HG03378 (cell line): Measurements from ENCODE around the gene AP3B2.

Experiments
- ATAC-seq: cut with Tn5 transposase; IDR thresholded peaks from one replicate; pipeline ENCODE4 v1.9.1; 2021; ENCODE audit warnings: mild to moderate bottlenecking, moderate library complexity; ENCODE audit not compliant: unreplicated experiment

AP3B2 gene

DNA sequence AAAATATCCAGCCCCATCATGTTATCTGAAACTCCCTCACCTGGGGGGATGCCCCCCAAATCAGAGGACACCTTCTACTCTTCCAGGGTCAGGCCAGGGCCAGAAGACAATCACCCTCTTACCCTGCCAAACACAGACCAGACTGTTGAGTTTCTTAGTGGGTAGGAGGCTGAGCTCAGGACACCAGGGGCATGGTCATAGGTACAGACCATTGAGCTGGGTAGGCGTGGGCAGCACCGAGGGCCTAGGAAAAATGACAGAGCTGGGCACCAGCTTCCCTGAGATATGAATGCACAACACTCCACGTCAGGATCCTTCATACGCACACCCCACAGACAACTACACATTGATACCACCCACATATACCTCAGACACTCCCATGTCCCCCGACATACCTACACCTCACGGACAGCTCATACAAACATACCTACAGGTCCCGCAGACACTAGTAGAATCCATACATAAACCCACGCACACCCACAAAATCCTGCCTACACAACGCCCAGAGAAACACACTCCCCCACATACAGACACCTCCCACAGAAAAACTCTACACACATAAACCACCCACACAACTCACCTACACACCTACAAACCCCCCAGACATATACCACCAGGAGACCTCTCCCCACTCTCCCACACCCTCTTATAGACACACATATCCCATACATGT lies 11.8 kb downstream of the AP3B2 start:
- ATAC-seq, result no peak

DNA sequence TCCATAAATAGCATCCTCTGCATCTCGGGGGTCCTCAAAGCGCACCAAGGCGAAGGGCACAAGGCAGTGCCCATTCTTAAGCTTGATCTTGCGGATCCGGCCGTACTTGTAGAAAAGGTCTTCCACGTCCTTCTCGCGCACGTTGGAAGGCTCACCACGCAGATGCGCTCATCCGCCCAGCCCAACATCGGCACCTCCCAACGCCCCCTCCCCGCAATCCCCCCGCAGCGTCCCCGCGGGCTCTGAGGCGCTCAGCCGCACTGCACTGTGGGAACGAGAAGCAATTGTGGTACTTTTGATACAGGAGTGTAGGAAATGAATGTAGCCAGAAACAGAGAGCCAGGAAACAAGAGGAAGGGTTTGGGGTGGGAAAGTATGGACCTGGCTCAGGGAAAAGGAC lies 17.5 kb downstream of the AP3B2 start:
- no peak for ATAC-seq

DNA sequence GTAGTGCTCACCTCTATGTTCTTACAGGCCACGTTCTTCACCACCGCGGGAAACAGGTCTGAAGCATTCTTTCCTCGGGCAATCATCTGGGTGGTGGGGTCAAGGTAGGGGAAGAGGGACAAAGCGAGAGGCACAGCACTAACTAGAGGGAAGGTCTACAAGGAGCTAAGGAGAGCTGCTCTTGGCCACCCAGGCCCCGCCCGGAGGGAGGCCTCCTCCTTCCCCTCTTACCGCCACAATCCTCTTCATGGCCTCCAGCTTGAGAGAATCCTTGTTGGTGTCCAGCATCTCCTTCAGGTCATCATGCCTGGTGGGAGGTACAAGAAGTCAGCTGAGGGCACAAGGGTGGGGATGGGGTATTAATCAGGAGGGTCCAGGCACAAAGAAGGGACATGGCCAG lies 20.5 kb downstream of the AP3B2 start:
- no peak for ATAC-seq

DNA sequence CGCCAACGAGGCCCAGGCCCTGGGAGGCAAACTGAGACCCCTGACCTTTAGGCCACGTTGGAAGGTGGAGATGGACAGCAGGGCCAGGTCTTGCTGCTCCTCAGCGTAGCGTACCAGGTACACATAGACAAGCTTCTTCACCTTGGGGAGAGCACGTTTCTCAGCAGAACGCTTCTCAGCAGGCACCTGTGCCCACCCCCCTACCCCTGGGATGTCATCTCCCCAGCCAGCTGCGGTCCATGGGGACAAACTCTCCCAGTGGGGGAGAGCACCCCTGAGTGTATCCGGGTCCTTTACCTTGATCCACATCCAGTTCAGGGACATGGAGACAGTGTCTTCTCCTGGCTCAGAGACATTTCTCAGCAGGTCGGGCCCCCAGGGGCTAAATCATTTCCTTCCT lies 21.0 kb downstream of the AP3B2 start:
- ATAC-seq, result no peak

DNA sequence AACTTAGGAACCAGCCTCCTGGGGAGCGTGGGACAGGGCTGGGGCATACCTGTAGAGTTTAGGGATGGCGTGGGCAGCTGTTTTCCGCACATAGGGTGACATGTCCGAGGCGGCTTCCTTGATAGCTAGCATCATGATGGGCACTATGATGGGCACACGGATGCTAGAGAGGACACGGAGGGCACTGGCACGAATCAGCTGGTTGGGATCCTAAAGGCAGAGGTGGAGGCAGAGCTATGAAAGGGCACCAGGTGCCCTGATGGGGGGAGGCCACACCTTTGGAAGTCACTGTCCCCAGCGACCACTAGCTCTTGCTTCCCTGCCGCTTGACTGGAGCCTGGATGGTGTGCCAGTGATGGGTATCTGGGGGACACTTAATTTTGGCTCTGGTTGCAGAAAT lies 28.3 kb downstream of the AP3B2 start:
- ATAC-seq, result no peak

DNA sequence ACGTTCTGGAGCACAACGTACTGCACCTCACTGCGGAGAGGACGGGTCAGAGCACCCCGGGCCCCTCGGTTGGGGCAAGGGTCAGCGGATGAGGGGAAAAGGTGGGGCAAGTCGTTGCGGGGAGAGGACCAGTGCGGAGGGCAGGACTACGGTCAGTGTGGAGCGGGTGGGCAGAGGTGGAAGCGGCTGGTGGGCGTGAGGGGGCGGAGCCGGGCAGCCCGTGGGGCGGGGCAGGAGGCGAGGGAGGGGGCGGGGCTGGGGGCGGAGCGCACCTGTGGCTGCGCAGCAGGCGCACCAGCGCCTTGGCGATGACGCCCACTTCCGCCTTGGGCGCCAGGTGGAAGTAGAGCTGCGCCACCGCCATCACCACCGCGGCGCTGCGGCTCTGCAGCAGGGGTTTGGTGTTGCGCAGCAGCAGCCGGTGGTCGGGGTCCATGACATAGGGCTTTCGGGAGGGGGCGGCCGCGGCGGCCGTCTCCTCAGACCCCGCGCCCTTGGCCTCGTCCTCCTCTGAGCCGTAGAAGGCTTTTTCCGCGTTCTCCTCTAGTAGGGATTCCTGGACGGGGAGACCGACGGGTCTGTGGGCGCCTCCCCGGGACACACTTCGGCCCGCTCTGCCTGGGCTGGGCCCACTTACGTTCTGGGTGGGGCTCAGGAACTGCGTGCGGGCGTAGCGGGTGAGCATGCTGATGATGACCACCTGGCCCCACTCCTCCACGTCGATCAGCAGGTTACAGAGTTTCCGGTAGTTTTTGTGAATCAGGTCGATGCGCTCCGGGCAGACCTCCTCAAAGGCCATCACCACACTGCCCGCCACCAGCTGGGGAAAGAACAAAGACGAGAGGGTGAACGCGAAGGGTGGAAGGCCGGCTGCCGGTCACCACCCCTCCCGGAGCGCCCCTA lies 29.2 kb downstream of the AP3B2 start:
- no peak for ATAC-seq

DNA sequence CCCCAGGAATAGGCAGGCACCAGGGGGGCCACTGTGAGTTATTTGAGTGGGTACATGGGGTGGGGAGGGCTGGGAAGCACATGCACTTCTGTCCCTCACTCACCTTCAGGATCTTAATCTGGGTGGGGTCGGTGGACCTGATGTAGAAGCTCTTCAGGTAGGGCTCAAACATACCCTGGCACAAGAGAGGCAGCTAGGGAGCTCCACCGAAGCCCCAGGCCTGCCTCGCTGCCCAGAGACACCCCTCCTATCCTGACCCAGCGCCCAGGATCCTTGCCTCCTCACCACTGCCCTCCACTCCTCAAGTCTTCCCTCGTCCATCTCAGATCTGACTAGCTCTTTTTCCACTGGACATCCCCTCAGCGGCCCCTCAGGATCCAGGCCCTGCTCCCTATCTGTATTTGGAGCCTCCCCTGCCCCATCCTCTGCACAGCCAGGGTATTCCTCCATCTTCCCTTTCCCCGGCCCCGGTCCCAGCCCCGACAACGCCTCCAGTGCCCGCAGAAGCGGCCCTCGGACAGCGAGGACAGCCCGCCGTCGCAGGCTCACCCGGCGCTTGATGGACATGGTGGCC lies 30.0 kb downstream of the AP3B2 start:
- ATAC-seq, result no peak

DNA sequence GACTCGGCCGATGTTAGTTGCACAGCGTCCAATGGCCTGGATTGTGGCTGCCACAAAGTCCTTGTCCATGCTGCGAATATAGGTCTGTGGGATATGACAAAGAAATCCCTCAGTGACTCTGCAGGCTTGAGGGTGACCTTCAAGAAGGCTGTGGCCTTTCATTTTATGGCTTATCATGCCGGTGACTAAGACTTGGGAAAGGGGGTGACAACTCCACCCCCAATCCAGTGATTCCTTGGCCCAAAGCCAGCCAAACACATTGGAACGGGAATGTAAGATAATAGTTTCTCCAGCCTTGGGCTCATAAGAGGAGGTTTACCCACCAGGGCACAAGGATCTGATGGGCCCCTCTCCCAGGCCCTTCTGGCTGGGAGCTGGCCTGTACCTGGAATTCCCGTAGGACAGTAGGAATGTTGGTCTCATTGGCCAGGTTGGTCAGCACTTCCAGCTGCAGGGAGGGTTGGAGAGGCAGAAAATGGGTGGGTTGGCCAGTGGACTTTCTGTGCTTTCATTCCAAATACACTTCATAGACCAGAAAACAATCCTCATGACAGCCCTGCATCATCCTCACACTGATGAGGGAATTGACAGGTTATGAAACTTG lies 31.9 kb downstream of the AP3B2 start:
- no peak for ATAC-seq

DNA sequence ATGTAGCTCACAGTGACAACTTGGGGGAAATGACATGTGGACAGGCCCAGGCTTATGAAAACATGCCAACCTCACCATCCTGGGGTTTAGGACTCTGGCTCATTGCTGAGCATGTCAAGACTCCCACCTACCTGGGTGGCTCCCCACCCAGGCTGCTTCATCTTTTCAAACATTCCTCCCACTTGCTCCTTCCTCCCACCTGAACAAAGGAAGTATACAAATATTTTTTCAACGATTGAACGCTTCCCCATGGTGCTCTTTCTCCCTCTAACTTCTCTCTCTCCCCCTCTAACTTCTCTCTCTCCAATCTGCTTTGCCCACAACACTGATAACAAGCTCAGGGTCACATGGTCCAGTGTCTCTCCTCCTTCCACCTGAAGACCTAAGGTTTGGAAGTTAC lies 34.8 kb downstream of the AP3B2 start:
- ATAC-seq, result no peak

DNA sequence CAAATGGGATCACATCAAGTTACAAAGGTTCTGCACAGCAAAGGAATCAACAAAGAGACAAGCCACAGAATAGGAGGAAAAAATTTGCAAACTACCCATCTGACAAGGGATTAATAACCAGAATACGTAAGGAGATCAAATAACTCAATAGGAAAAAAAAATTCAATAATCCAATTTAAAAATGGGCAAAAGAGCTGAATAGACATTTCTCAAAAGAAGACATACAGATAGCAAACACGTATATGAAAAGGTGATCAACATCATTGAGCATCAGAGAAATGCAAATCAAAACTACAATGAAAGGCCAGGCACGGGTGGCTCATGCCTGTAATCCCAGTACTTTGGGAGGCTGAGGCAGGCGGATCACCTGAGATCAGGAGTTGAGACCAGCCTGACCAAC lies 39.0 kb downstream of the AP3B2 start:
- ATAC-seq, result no peak

DNA sequence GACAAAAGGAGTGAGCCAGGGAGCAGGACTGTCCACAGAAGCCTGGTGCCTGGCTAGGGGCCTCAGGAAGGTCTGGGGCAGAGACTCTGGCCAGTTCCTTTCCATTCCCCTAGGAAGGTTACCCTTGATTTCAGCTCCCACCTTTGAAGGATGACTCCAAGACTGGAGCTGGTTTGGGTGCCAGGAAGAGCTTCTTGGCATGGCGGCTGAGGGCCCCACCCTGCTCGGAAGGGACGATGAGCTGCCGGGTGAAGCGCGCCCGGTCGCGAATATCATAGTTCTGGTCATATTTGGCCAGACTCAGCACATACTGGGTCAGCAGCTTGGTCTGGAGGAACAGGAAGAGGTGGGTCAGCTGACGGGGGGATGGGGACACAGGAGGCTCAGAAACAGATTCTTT lies 43.1 kb downstream of the AP3B2 start:
- ATAC-seq, result no peak

DNA sequence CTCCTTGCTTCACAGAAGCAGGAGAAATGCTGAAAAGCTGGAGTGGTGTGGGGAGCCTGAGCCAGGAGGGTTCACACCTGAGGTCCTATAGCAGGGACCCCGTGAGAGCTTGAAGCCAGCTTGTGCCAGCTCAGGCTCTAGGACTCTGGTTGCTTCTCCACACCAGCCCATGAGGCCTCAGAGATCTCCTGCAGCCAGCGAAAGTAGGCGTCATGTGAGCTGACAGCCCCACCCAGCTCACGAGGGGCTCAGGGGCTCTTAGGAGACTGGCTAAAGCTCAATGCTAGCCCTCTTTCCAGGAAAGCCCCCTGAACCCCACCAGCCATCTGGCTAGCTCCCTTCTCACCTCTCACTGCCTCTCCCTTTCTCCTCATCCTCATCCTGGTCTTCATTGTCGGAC lies 45.7 kb downstream of the AP3B2 start:
- ATAC-seq, result no peak

DNA sequence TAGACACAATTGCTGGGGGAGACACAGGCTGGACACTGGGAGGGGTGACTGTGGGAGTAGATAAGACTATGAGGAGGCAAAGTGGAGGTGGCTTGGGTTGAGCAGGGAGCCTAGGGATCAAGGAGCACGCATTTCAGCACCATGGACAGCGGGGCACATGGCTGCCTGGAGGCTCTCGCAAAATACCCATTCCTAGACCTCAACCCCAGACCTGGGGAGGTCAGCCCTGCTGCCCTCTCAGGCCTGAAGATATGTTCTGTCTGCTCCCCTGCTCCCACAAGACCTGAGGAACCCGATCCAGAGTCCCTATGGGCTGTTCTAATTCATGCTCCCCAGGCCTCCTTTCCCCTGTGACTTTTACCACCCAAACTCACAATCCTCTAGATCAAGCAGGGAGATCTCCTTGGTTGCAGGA lies 46.5 kb downstream of the AP3B2 start:
- ATAC-seq, result no peak

DNA sequence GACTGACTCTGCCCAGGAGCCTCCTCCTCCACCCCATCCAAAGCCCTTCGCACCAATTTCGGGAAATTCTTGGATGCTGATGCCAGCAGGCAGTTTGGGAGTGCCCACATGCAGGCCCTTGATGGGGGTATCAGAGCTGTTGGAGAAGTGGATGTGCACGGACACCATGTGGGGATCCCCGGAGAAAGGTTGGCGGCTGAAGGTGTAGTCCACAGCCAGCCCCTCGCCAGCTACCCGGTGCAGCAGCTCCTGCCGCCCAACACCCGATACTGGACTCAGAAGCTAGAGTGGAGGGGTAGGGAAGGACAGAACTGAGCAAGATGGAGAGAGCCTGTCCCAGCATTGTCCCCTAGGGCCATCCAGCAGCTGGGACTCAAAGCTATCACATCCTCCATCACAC lies 47.0 kb downstream of the AP3B2 start:
- ATAC-seq, result no peak

DNA sequence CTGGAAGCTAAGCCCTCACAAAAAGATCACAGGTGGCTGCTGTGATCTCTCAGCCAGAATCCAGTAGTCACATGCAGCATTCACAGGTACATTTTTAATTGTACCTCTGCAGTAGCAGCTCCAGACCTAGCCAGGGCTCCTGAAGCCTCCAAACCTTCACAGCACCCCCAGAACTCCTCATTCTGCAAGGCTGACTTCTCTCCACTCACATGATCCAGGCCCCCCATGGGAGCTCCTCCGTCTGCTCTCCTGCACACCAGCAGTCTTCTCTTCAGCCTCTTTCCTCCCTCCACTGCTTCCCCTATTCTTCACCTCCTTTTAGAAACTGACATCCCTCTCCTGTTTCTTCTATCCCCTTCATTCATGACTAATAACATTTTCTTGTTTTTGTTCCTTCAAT lies 49.3 kb downstream of the AP3B2 start:
- no peak for ATAC-seq

DNA sequence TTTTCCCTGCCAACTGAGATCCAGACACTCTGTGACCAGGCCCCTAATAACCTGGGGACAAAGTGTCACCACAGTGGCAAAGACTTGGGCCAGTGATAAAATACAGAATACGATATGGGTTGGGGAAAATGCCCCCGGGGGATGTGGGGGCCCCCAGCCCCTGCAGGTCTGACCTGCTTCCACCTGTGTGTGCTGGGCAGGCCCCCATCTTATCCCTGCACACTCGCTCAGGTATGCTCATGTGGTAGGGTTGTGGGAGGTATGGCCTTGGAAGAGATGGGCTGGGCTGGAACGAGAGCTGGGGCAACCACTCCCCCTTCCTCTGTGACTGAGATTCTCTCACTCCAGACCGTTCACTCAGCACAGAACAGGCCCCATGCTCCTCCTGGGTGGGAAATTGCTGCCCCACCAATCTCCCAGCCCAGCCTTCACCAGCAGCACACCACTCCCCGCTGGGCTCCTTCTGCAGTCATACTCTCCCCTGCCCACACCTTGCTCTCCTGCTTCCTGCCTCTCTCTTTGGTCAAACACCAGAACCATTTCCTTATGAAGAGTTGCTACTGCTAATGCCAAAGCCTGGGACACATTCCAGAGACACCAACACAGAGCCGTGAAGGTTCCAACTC lies 52.9 kb downstream of the AP3B2 start:
- ATAC-seq, result no peak

DNA sequence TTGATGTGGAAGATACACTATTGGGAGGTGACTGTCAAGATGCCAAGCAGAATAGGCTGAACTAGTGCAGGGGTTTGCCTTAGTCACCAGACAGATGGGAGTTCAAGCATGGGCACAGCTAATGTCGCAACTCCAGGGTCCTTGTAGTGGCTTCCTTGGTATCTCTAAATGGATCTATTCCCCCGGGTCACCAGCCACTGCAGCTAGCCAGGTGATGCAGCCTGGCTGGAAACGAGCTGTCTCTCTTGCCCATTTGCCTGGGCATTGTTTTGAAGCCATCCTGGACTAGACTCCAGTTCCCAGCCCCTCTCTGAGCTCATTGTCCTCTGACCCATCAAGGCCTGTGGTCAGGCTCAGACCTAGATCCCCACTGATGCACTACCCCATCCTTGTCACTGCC lies 54.1 kb downstream of the AP3B2 start:
- ATAC-seq, result no peak

DNA sequence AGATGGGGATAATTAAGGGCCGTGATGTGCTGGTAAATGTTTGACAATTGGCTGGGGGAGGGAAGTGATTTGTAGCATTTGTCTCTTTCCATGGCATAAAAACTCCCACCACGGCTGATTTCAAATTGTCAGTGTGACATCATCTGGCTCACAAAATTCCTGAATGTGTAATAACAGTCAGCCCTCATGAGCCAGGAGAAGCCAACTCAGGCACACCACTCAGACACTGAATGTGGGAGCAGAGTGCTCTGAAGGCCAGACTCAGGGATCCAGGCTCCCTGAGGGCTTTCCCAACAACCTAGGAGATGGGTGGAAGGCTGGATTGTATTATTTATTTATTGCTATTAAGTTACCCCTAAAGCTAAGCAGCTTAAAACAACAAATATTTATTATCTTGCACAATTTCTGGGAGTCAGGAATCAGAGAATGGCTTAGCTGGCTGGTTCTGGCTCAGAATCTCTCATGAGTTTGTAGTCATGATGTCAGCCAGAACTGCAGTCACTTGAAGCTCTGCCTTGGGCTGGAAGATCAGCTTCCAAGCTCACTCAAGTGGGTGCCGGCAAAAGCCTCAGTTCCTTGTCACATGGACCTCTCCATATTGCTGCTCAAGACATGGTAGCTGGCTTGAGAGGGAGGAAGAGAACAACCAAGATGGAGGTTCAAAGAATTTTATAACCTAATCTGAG lies 56.0 kb downstream of the AP3B2 start:
- no peak for ATAC-seq

DNA sequence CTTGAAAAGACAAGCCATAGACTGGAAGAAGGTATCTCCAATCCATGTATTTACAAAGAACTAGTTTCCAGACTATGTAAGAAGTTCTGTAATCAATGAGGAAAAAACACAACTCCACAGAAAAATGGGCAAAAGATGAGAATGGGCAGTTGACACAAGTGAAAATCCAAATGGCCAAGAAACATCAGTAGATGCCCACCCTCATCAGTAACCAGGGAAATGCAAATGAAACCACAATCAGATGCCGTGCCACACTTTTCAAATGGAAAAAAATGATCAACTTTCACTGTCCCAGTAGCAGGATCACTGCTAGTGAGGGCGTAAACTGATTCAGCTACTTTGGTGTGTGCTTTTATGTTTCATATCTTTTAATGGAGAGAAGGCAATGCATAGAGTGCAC lies 58.0 kb downstream of the AP3B2 start:
- no peak for ATAC-seq

DNA sequence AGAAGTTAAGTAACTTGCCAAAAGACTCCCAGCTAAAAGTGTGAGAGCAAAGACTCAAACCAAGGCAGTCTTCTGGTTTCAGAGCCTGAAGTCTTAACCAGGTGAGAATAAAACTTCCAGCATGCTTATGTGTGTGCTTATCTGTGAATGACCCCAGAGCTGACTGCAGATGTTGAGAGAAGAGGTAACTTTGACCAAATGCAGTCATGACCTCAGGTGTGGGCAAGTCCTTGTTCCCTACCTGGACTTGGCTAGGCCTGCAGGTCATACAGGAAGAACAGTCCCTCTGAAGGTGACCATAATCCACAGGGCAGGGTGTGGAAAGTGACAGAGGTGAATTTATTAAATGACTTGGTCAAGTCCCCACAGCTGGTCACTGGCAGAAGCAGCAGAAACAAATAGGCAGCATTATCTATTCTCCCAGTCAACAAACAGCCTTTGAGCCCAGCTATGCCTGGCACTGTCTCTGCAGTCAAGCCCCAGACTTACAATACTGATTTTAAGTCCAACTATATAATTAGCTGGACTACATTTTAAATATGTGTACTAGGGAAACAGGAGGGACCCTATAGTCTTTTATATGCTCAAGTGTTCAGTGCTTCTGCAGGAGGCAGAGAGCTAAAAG lies 59.5 kb downstream of the AP3B2 start:
- ATAC-seq, result no peak
